SK-N-SH (cell line): ENCODE measurements around the gene SH2D3C.

Experiments
- CHD2 ChIP-seq: fragments of 150-350 bp; IDR thresholded peaks from 2 replicates; pipeline ENCODE4 v1.6.1; 2018; ENCODE audit warnings: low read length; ENCODE audit not compliant: partially characterized antibody
- GABPA ChIP-seq: IDR thresholded peaks from 2 replicates; pipeline ENCODE4 v1.4.0; 2012; ENCODE audit warnings: low read depth, mild to moderate bottlenecking
- JUND ChIP-seq: IDR thresholded peaks from 2 replicates; pipeline ENCODE4 v1.4.0; 2012
- SIN3A ChIP-seq: IDR thresholded peaks from 2 replicates; pipeline ENCODE4 v1.6.1; 2012; ENCODE audit warnings: low read depth, mild to moderate bottlenecking, low read length, moderate library complexity, borderline replicate concordance
- TAF1 ChIP-seq: IDR thresholded peaks from 2 replicates; pipeline ENCODE4 v1.6.1; 2012; ENCODE audit warnings: low read depth, mild to moderate bottlenecking, low read length, moderate library complexity, borderline replicate concordance
- TCF12 ChIP-seq: IDR thresholded peaks from 2 replicates; pipeline ENCODE4 v1.4.0; 2012
- TF ChIP-seq, protein P1 (sequence below): fragments of 200-600 bp; sonication (generic); IDR thresholded peaks from 2 replicates; pipeline ENCODE4 v1.6.1; 2017; ENCODE audit warnings: antibody characterized with exemption, mild to moderate bottlenecking, moderate library complexity
- TF ChIP-seq, protein P2 (sequence below): fragments of 150-350 bp; IDR thresholded peaks from 2 replicates; pipeline ENCODE4 v1.6.1; 2017; ENCODE audit warnings: antibody characterized with exemption, low read length, low read depth, borderline replicate concordance
- TF ChIP-seq, protein P3 (sequence below): IDR thresholded peaks from 2 replicates; pipeline ENCODE4 v1.4.0; 2012; ENCODE audit warnings: low read depth, borderline replicate concordance
- TF ChIP-seq, protein P4 (sequence below): IDR thresholded peaks from 2 replicates; pipeline ENCODE4; 2012

DNA sequence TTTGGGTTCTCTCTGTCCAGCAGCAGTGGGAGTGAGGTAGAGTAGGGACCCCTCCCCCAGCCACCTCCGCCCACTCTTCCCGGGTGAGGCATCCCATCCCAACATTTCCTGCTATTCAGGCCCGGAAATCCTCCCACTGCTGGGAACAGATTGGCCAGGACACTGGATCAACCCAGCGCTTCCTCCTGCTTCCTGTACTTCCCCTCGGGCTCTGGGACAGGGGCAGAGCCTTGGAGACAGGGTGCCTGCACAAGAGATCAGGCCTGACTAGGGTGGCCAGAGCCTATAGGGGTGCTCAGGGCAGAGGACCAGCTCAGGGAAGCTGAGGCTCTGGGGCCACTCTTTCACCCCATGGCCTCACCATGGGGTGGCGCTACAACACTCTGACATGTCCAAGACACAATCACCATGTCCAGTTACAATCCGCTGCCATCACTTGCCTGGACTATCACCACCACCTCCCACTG, 14.5 kb downstream of the SH2D3C start:
- TF ChIP-seq, protein P1, sequence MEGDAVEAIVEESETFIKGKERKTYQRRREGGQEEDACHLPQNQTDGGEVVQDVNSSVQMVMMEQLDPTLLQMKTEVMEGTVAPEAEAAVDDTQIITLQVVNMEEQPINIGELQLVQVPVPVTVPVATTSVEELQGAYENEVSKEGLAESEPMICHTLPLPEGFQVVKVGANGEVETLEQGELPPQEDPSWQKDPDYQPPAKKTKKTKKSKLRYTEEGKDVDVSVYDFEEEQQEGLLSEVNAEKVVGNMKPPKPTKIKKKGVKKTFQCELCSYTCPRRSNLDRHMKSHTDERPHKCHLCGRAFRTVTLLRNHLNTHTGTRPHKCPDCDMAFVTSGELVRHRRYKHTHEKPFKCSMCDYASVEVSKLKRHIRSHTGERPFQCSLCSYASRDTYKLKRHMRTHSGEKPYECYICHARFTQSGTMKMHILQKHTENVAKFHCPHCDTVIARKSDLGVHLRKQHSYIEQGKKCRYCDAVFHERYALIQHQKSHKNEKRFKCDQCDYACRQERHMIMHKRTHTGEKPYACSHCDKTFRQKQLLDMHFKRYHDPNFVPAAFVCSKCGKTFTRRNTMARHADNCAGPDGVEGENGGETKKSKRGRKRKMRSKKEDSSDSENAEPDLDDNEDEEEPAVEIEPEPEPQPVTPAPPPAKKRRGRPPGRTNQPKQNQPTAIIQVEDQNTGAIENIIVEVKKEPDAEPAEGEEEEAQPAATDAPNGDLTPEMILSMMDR, result peak; percentile 46
- TF ChIP-seq TCF12, result no peak
- TF ChIP-seq, protein P2, sequence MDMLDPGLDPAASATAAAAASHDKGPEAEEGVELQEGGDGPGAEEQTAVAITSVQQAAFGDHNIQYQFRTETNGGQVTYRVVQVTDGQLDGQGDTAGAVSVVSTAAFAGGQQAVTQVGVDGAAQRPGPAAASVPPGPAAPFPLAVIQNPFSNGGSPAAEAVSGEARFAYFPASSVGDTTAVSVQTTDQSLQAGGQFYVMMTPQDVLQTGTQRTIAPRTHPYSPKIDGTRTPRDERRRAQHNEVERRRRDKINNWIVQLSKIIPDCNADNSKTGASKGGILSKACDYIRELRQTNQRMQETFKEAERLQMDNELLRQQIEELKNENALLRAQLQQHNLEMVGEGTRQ, result no peak
- TF ChIP-seq TAF1, result no peak
- TF ChIP-seq GABPA, result no peak
- TF ChIP-seq CHD2, result no peak
- TF ChIP-seq JUND, result no peak
- no peak for TF ChIP-seq SIN3A
- TF ChIP-seq, protein P3, sequence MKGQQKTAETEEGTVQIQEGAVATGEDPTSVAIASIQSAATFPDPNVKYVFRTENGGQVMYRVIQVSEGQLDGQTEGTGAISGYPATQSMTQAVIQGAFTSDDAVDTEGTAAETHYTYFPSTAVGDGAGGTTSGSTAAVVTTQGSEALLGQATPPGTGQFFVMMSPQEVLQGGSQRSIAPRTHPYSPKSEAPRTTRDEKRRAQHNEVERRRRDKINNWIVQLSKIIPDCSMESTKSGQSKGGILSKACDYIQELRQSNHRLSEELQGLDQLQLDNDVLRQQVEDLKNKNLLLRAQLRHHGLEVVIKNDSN, result no peak
- TF ChIP-seq, protein P4, sequence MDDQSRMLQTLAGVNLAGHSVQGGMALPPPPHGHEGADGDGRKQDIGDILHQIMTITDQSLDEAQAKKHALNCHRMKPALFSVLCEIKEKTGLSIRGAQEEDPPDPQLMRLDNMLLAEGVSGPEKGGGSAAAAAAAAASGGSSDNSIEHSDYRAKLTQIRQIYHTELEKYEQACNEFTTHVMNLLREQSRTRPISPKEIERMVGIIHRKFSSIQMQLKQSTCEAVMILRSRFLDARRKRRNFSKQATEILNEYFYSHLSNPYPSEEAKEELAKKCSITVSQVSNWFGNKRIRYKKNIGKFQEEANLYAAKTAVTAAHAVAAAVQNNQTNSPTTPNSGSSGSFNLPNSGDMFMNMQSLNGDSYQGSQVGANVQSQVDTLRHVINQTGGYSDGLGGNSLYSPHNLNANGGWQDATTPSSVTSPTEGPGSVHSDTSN, result no peak
